Cardiac fibroblast (primary cell): ENCODE data around the gene APOC3.
A peak's percentile ranks its signal among the peaks of the same experiment; 100 is the strongest.

ENCODE experiments used
- DNase-seq, 2 donors: peaks; one replicate each; pipeline versions ENCODE4 v3.0.0 to v3.0.0-alpha.2; 2010; ENCODE audit warnings: low read depth in 2 of 2
- H3K4me3 ChIP-seq, 2 donors: replicated peaks in 1 of 2; 1 replicate in 1 of 2; 2 replicates in 1 of 2; pipeline ENCODE4 v1.5.1; 2011; ENCODE audit warnings: low read depth in 2 of 2, low read length in 2 of 2, mild to moderate bottlenecking in 2 of 2, moderate library complexity in 1 of 2
- TF ChIP-seq, protein P1 (sequence below): IDR thresholded peaks from one replicate; pipeline ENCODE4 v1.5.1; 2011; ENCODE audit warnings: low read depth, mild to moderate bottlenecking, low read length, inconsistent platforms

APOC3 gene

GRCh38 chr11:116804001-116804400, 25.7 kb upstream of the APOC3 start:
- TF ChIP-seq, protein P1, sequence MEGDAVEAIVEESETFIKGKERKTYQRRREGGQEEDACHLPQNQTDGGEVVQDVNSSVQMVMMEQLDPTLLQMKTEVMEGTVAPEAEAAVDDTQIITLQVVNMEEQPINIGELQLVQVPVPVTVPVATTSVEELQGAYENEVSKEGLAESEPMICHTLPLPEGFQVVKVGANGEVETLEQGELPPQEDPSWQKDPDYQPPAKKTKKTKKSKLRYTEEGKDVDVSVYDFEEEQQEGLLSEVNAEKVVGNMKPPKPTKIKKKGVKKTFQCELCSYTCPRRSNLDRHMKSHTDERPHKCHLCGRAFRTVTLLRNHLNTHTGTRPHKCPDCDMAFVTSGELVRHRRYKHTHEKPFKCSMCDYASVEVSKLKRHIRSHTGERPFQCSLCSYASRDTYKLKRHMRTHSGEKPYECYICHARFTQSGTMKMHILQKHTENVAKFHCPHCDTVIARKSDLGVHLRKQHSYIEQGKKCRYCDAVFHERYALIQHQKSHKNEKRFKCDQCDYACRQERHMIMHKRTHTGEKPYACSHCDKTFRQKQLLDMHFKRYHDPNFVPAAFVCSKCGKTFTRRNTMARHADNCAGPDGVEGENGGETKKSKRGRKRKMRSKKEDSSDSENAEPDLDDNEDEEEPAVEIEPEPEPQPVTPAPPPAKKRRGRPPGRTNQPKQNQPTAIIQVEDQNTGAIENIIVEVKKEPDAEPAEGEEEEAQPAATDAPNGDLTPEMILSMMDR: no peak
- DNase-seq: no peak
- no peak overlapping the region for H3K4me3 ChIP-seq

GRCh38 chr11:116807601-116808261, 22.0 kb upstream of the APOC3 start:
- no peak for DNase-seq
- TF ChIP-seq, protein P1: no peak
- no peak overlapping the region for H3K4me3 ChIP-seq

DNA sequence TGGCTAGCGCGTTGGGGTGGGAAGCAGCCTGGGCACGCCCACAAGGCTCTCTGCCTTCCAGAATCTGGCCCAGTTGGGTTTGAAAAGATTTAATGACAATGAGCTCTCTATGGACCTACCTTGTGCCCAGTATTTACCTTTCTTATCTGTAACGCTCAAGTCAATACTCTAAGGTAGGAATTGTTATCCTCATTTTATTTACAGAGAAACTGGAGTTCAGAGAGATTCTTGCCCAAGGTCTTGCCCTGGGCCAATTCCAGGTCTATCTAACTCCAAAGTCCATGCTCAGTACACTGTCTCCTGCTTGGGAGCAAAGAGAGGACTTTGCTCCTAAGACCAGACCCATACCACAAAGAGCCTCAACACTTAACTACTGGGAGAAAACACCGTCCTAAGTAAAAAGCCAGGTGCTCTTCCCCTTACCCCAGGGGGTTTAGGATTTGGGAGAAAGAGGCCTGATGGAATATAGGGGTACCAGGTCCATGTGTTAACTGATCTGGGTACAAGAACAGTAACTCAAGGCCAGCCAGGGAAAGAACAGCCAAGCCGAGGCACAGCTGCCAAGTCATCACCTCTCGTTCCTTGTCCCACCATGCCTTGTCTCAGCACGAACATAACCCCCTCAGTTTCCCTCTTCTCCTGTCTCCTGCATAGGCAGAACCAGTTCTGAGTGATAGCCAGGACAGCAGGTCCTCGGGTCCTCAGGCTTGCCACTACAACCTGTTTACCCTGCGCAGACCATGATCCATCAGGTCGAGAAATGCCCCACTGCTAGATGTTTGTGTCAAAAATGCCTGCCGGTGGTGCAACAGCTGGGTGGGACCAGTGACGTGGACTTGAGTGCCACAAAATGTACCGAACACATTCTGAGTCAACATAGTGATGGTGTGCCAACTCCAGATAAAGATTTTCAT, 21.2 kb upstream of the APOC3 start:
- peak; percentile 87 to 97 for DNase-seq
- H3K4me3 ChIP-seq: no peak overlapping the region
- TF ChIP-seq, protein P1: no peak

GRCh38 chr11:116811194-116811593, 18.5 kb upstream of the APOC3 start:
- H3K4me3 ChIP-seq: no peak overlapping the region
- TF ChIP-seq, protein P1: no peak
- no peak for DNase-seq

- TF ChIP-seq, protein P1: no peak
- H3K4me3 ChIP-seq: no peak overlapping the region
- no peak for DNase-seq
These were observed 17.6 kb upstream of the APOC3 start for GRCh38 chr11:116812109-116812508.

DNA sequence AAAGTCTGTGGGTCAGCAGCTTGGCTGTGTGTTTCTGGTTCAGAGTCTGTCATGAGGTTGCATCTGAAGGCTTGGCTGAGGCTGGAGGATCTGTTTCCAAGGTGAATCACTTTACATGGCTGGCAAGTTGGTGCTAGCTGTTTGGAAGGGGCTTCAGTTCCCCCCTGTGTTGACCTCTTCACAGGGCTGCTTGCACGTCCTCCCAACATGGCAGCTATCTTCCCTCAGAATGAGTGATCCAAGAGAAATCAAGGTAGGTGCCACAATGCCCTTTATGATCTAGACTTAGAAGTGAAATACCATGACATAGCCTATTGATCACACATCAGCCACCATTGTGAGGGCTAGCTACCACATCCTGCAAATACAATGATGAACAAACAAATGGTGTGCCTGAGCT, 16.5 kb upstream of the APOC3 start:
- TF ChIP-seq, protein P1: no peak
- H3K4me3 ChIP-seq: no peak overlapping the region
- DNase-seq: no peak
